GM08714 (cell line): ENCODE measurements around the gene FOLR1.

Source experiments
- H3K4me3 ChIP-seq: fragments of 200-500 bp; sonication (Bioruptor generic); 2 replicates; pipeline ENCODE4 v1.5.1; 2014; ENCODE audit warnings: mild to moderate bottlenecking, low read length, inconsistent platforms
- ZNF274 ChIP-seq: IDR thresholded peaks from 2 replicates; pipeline ENCODE4 v1.6.1; 2012; ENCODE audit warnings: mild to moderate bottlenecking, low read depth, low read length

FOLR1 gene

DNA sequence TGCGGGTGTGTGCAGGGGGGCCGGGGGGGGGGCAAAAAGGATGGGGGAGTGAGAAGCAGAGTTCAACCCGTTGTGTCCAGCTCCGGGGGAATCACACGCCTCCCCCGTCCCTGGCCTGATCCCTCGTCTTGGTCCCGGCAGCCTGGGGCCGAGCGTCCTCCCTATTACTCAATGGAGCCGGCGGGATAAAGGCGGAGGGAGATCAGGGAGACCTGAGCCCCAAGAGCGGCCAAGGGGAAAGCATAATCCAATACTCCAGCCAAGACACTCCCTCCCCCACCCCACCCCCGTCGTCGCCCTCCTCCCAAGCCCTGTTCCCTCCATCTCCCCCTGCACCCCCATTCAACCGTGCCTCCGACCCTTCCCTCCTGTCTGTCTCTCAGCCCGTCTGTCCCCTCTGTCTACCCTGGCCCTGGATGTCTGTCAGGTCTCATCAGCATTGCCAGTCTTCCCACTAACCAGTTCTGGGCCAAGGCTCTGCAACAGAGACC lies 49.4 kb downstream of the FOLR1 start:
- no peak for TF ChIP-seq ZNF274
- H3K4me3 ChIP-seq = no peak overlapping the region

DNA sequence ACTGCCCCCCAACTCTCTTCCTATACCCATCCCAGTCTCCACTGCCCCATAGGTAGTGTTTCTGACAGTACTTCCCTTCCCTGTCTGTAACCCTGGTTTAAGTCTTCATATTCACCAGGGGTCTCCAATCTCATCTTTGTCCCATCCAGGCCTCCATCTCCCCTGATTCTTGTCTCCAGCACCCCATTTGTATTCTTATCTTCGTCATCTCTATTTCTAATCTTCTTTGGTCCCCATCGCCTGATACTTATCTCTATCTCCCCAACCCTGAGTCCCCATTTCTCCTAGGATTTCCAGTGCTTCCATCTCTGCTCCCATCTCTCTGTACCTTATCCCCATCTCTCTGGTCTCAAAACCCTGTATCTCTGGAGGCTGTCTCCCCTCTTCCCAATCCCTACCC lies 50.2 kb downstream of the FOLR1 start:
- no peak overlapping the region for H3K4me3 ChIP-seq
- no peak for TF ChIP-seq ZNF274

DNA sequence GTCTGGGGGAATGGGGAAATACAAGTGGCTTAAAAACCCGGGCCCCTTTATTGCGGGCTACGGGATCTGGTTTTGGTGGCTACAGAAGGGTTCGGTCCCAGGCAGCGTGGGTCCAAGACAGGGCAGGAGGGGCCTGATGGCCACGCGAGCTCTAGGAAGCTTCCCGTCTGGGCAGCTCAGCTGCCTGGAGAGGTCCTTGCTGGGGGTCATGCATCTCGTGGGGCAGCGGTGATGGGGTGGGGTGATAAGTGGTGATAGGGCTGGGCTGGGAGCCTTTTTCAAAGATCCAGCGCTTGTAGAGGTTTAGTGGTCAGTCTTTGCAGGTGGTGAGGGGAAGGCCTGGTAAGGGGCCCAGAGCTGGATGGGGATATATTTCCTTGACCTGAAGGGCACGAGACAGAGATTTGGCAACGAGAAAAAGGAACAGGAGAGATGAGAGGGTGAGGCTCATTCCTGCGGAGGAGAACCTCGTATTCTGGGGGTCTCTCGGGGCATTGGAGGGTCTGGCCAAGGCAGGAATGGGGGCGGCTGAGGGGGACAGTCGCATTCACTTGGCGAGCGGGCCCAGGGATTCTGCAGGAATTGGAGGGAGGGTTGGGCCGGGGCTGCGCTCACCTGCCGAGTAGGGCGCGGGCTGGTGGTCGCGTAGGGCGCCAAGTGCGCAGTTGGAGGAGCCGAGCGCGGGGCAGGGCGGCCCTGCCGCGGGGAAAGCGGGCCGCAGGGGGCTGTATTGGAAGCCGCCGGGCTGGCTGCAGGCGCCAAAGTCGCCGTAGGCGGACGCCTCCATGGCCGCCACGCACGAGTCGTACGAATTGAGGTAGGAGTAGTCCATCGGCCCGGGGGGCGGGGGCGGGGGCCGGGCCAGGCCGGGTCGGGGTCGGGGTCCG lies 51.5 kb downstream of the FOLR1 start:
- TF ChIP-seq ZNF274 = no peak
- H3K4me3 ChIP-seq = no peak overlapping the region

DNA sequence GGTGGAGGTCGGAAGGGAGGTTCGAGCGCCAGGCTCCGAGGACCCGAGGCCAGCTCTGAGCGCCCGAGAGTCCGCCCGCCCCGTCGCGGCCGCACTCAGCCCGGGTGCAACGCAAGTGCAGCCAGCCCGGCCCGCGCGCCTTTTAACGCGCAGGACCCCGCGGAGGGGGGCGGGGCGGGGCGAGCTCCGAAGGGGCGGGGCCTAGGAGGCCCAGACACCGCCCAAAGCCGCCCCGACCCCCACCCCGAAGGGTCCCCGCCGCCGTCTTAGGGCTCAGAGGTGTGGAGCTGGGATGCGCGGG lies 52.1 kb downstream of the FOLR1 start, which contains the start of gene PHOX2A:
TSS of gene PHOX2A (minus strand) at position 117 of the 301 bp plus-strand sequence. CDS start 172 bp downstream, outside the sequence.
- no peak within 1 kb of the TSS for H3K4me3 ChIP-seq
- TF ChIP-seq ZNF274 = no peak

DNA sequence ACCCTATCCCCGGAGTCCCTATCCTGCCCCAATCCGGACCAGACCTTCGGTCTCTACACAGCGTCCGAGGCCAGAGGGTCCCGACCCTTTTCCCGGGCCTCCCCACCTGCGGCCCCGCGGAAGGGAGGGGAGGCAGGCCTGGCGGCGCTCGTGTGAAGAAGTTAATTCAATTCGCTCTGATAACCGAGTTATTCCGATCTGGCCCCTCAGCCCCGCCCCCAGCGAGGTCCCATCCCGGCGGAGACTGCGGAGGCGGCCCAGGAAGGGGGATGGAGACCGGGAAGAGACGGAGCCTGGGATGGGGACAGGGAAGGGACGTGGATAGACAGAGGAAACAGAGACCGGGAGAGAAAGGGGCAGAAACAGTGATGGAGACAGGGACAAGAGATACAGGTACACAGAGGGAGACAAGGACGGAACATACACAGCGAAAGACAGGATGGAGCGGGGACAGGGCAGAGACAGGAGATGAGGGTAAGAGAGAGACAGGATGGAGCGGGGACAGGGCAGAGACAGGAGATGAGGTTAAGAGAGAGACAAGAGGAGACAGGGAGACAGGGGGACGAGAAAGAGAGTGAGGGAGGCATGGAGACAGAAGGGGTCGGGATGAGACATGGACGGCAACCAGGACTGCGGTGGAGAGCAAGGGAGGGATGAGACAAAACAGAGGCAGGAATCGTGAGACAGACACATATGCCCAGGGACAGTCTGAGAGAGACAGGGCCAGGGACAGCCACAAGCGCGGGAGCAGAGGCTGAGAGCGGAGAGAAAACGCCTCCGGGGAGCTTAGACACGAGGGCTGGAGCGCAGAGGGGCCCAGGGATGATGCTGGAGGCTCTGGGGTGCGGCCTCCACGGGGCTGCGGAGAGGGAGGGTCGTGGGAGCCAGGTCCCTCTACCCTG lies 52.7 kb downstream of the FOLR1 start:
- no peak overlapping the region for H3K4me3 ChIP-seq
- no peak for TF ChIP-seq ZNF274

DNA sequence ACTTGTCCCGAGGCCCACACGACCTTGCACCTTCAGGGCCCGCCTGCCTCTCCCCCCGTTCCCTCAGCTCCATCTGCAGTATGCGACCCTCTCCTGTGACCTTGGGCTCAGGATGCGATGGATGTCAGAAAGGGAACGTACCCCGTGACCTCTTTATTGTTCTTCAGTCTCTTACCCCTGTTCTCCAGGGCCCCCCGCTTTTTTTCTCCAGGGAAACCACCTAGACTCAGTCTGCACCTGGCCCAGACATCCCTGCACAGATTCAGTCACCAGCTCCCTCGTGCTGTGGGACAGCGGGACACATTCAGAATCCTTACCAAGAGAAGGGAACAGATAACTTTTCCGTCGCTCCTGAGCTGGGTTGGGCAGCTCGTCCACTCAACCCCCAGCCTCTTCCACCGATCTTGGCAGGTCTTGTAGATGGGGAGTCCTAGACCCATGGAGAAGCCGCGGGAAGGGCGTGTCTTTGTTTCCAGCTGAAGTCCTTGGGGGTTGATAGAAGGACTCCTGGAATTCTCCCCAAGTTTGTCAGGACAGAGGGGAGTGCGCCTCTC lies 53.4 kb downstream of the FOLR1 start:
- no peak for TF ChIP-seq ZNF274
- no peak overlapping the region for H3K4me3 ChIP-seq
